RPMI7951 (cell line): Measurements from ENCODE around the gene ASB18. TPM values are rescaled to one million over a fixed set of nuclear protein-coding genes. Genes with fewer than 3 reads are reported as not detected.

ENCODE experiments used
- DNase-seq: peaks from one replicate; pipeline ENCODE4 v3.0.0-alpha.2; 2012; ENCODE audit warnings: low read depth
- total RNA-seq: library from RNA; depleted of rRNA; stranded (reverse); fragments of >200 nt; shearing (Covaris generic); gene quantifications from 2 replicates; pipeline ENCODE4 v1.2.3, GENCODE V29; 2014; rRNA removed

ASB18 gene
- total RNA-seq, 1 experiment from 2014 or later, result not detected

DNA sequence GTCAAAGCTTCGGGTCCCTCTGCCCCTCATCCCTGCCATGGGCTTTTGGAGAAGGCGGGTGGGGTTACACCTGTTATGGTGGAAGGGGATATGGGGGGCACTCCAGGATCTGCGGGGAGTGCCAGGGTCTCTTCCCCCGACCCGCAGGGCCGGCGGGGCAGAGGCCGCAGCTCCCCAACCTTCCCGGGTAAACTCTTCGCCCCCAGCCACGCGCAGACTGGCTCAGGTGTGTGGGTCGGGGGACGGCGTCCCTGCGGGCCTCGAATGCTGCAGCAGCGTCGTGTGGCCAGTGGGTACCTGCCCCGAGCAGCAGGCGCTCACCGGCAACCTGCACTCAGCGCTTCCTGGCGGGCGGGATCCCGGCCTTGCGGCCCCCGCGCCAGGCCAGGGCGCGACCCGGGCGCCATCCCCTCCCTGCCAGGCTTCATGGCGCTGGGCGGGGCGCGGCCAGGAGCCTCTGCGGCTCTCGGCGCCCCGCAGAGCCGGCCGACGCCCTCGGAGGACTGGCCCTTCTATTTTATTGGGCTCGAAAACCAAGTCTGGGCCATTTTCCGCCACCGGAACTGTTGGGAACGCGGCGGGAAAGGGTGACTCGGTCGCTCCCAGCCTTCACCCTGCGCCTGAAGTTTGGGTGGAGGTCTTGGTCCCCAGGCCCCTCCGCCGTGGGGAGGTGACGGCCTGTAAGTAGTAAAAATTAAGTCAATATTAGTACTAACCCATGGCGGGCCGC, 100.6 kb downstream of the ASB18 start:
- DNase-seq, result no peak

- DNase-seq, result no peak
These were observed 101.2 kb downstream of the ASB18 start for GRCh38 chr2:236162882-236163470.

DNA sequence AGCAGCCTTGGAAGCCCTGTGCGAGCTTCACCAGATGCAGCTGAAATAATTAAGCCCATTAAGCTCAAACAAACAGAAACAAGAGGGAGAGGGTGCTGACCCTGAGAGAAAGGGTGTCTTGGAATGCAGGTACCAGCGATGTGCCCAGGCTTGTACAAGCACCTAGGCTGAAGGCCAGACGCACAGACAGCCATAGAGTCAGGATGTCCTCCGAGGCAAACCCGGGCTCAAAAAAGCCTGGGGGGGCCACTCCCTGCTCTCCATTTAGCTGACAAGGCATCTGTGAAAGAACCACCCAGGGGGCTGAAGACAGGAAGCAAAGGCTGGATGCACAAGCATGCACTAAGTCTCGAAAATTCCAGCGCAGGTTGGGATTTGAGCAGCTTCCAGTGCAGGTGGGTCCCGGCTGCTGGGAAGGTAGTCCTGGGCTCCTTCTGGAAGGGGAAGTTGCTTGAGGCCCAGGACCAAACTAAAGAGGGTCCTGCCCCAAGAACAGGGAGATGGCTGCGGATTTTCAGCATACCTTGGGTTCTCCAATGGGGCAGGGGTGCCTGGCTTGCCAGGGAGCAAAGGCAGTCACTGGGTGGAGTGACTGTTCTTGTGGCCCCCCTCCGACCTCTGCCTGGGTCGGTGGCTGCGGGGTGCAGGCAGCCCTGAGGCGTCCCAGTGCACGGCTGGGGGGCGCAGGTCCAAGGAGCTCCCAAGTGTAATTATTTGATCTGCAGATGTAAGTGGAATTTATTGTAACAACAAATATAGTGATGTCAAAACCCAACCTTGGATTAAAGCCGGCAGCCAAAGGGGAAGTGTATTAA, 102.0 kb downstream of the ASB18 start:
- no peak for DNase-seq

- DNase-seq, result no peak
These were observed 102.7 kb downstream of the ASB18 start for GRCh38 chr2:236161531-236161930.

DNA sequence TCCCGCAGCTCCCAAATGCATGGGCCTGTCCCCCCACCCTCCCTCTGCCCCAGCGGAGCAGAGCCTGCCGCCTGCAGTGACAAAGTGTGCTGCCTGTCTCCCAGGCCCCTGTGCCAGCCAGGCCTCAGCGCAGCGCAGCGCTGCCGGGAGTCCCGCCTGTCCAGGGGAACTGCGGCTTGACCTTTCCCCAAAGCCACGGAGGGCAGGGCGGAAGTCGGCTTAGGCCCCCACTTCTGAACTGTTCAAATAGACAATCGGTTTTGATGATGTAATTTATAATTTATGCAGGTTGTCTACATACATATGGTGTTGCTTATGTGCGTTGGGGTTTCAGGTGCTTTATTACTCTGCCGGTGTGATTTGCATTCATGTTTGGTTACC, 103.1 kb downstream of the ASB18 start:
- DNase-seq, result no peak

DNA sequence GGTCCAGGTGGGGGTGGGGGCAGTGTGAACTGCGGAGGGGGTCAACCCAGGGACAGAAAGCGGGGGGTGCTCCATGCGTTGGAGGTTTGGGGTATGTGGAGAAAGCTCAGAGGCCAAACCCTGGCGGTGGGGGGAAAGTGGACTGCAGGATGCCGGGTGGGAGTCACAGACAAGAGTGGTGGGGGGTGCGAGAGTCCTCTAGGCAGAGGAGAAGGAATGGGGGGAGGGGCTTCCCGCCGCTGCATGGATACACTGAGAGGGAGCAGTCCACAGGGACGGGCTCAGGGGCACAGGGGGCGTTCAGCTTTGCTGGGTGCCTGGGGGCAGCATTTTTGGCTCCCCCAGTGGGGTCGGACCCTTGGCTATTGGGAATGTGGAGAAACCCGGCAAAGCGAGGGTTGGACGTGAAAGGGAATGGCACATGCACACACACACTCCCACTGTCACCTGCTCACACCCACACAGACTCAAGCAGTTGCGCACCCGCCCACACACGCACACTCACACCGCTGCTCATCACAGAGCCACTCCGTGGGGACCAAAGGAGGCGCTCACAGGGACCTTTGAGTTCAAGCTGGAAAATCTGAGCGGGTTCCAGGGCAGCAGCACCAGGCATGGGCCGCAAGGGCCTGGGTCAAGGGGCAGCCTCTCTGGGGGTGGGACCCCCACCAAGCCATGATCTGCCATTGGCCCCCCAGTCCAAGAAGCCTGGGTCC, 103.7 kb downstream of the ASB18 start:
- DNase-seq, result no peak

DNA sequence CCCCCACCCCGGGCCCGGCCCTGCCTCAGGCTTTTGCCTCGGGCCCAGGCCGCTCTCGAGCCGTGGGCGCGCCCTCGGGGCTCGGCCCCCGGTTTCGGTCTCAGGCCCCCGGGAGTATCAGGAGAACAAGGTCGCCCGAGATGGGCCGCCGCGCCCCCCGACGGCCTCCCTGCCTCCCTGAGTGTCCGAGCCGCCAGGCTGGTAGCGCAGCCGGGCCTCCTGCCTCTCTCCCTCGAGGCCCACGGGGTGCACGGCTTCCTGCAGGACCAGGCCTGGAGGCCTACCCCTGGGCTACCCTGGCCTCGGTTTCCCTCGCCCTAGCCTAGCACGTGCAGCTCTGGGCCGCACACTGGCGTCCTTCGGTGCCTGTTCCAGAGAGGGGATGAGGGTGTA, 104.4 kb downstream of the ASB18 start:
- DNase-seq, result no peak

- no peak for DNase-seq
These were observed 105.0 kb downstream of the ASB18 start for GRCh38 chr2:236158969-236159777.

GRCh38 chr2:236157815-236158498, 106.2 kb downstream of the ASB18 start:
- DNase-seq, result no peak

DNA sequence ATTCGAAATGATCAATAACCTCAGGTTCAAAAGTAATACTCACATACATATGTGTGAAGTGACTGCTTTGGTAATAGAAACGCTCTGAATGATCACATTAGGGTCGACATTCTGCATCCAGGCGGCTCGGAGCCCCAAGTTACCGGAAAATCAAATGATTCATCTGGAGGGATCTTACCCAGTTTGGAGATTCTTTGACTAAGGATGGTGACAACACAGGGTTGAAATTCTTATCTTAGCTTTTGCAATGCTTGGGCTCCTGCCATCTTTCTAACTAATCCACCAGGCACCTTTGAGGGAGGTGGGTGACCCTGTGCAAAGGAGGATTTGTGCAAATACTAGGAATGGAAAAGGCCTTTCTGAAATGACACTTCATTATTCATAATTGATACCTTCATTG, 106.8 kb downstream of the ASB18 start:
- DNase-seq, result no peak

GRCh38 chr2:236156860-236157194, 107.4 kb downstream of the ASB18 start:
- no peak for DNase-seq

DNA sequence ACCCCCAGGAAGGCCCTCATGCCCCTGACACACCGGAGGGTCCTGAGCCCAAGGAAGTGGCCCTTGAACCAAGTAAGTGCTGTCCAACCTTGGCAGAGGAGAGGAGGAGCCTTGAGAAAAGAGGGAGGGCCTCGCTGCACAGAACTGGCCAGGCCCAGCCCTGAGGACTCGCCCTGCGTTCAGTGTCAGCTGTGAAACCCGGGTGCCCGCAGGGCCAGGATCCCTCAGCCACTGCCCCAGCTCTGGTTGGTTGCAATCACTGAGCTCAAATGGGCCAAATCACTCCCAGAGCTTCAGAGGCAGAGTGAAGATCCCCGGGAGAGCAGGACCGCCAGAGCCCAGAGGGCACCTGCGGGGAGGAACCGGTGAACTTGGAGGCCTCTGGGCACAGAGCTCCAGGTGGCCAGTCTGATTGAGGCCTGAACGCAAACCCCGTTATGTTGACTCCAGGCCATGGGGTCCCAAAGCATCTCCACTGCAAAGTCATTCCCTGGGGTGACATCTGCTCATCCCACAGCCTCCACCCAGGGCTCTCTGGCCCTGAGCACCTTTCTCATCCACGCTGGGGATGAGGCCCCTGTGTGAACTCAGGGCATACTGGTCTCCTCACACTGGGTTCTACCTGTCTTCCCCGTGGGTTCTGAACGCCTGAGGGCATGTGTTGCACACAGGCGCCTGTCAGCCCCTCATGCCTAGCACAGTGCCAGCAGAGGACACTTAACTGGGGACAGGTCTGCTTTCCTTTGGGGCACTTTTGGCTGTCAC, 107.9 kb downstream of the ASB18 start:
- DNase-seq, result no peak

DNA sequence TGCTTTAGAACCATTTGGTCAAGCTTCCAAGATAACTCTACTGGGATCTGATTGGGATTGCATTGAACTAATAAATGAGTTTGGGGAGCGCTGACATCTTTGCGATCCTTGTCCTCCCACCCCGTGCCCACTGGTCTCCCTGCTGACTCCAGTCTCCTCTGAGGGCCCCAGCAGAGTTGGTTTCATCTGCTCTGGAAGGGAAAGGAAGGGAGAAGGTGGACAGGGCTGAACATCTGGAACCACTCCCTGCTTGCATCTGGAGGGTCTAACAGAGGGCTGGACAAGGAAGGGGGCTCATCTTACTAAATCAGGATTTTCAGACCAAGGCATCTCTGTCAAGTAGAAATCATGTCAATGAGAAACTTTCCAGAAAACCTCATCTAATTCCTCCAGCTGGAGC, 108.8 kb downstream of the ASB18 start:
- DNase-seq, result no peak

DNA sequence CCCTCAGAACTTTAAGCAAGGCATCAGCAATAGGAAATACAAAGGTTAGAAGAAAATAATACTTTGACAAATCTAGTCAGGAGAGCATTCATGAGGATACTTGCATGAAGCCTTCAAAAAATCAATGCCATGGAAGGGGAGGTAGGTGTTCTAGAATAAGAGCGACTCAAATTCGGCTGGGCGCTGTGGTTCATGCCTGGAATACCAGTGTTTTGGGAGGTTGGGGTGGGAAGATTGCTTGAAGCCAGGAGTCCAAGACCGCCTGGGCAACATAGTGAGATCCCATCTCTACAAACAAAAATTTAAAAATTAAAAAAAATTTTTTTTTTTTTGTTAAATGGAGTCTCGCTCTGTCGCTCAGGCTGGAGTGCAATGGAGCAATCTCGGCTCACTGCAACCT, 117.8 kb downstream of the ASB18 start:
- no peak for DNase-seq

GRCh38 chr2:236143811-236144210, 120.4 kb downstream of the ASB18 start:
- no peak for DNase-seq

Other genes with a start within 250 kb of the ASB18 start
- 0.24 TPM in 1 of 2 replicates, not detected in the other for gene GBX2, start 96.0 kb downstream of the ASB18 start, total RNA-seq